CD4-positive, alpha-beta T cell treated with Interleukin-10 for 1 hour (primary cell): ENCODE results near the gene PLEKHA4.
"Not testable (repeated sequence)": the region's sequence is repeated elsewhere in the genome, so short reads cannot be mapped to it uniquely, and the experiment has no call there.

ENCODE experiments used
- DNase-seq: peaks from one replicate; pipeline ENCODE4 v3.0.0-alpha.2; 2020

PLEKHA4 gene

GRCh38 chr19:48795685-48796070, 72.7 kb downstream of the PLEKHA4 start:
- no peak for DNase-seq

- peak; percentile 92 for DNase-seq
Observed at GRCh38 chr19:48795055-48795684, 73.2 kb downstream of the PLEKHA4 start.

- DNase-seq = no peak
Observed at GRCh38 chr19:48794291-48794690, 74.1 kb downstream of the PLEKHA4 start.

GRCh38 chr19:48793271-48793670, 75.1 kb downstream of the PLEKHA4 start:
- DNase-seq = no peak

GRCh38 chr19:48787331-48787730, 81.1 kb downstream of the PLEKHA4 start:
- DNase-seq = not testable (repeated sequence)
